Spleen (tissue), 7 donors: ENCODE measurements around the gene DNAJC16.

Experiments
- CTCF ChIP-seq, 11 experiments: fragments of 200-600 bp in 7 of 11; fragments of 450-650 bp in 4 of 11; sonication (generic) in 4 of 11; IDR thresholded peaks in 8 of 11; conservative IDR thresholded peaks in 3 of 11; 1 replicate in 7 of 11; 2 replicates in 4 of 11; pipeline versions ENCODE4 v1.4.0 to v1.8.0; 2016 to 2021; ENCODE audit warnings: antibody characterized with exemption in 11 of 11, inconsistent platforms in 4 of 11, mild to moderate bottlenecking in 1 of 11
- POLR2A ChIP-seq, 3 donors: fragments of 450-650 bp; IDR thresholded peaks; one replicate each; pipeline ENCODE4 v1.5.1; 2017; ENCODE audit warnings: antibody characterized with exemption in 3 of 3, mild to moderate bottlenecking in 1 of 3
- donor health status: DM: no; HTN: no; CAD: no; lungs with moderate emphysema.
- donor health status: DM: no; HTN: no; CAD: no.
- donor health status: DM: no; HTN: no; CAD: no.

GRCh38 chr1:15506831-15507230 is 19.8 kb upstream of the DNAJC16 start:
- TF ChIP-seq POLR2A (IDR thresholded peaks at IDR 0.05) (no peak), CTCF (IDR thresholded peaks at IDR 0.05 in 8 of 11, conservative IDR thresholded peaks at IDR 0.05 in 3 of 11) (no peak)
